HEK293 (cell line): ENCODE results near the gene BCL7A.

Experiments
- CTCF ChIA-PET: fragments of 350-600 bp; formaldehyde crosslinking; extraction: SDS; loops from one replicate; lab custom pipeline; 2021; ENCODE audit warnings: antibody characterized with exemption; lab: Yijun Ruan, JAX
- POLR2A ChIA-PET: fragments of 300-600 bp; formaldehyde crosslinking; extraction: SDS; loops from one replicate; lab custom pipeline; 2020; ENCODE audit warnings: antibody characterized with exemption, inconsistent platforms; lab: Yijun Ruan, JAX
- H3K27ac ChIP-seq: fragments of 200-500 bp; sonication (Bioruptor generic); 2 replicates; pipeline ENCODE4 v1.5.1; 2014; ENCODE audit warnings: low read depth, low read length, control low read depth, inconsistent platforms; ENCODE audit errors: extremely low read depth
- H3K36me3 ChIP-seq, 2 experiments: fragments of 200-500 bp in 1 of 2; sonication (Bioruptor generic) in 1 of 2; 1 replicate in 1 of 2; 2 replicates in 1 of 2; pipeline ENCODE4 v1.5.1; 2014 to 2017; ENCODE audit warnings: inconsistent platforms in 2 of 2, low read length in 2 of 2; ENCODE audit not compliant: control insufficient read depth in 2 of 2, insufficient read depth in 1 of 2
- H3K4me1 ChIP-seq: fragments of 200-500 bp; sonication (Bioruptor generic); 2 replicates; pipeline ENCODE4 v1.5.1; 2014; ENCODE audit warnings: mild to moderate bottlenecking, low read length, inconsistent platforms; ENCODE audit not compliant: control insufficient read depth, insufficient read depth
- H3K4me3 ChIP-seq: 2 replicates; pipeline ENCODE4 v1.5.1; 2011; ENCODE audit warnings: low read depth, mild to moderate bottlenecking, control low read depth, low read length, moderate library complexity
- H3K9me3 ChIP-seq: fragments of 200-500 bp; sonication (Bioruptor generic); 2 replicates; pipeline ENCODE4 v1.5.1; 2014; ENCODE audit warnings: low read depth, low read length, inconsistent platforms; ENCODE audit not compliant: control insufficient read depth, insufficient read depth
- HIC1 ChIP-seq: fragments of 450-650 bp; formaldehyde crosslinking; IDR thresholded peaks from 2 replicates; pipeline ENCODE4 v1.5.1; 2016; ENCODE audit warnings: missing biosample characterization, missing genetic modification characterization
- IKZF3 ChIP-seq: fragments of 450-650 bp; IDR thresholded peaks from 2 replicates; pipeline ENCODE4 v1.5.0; 2018; ENCODE audit warnings: missing biosample characterization, mild to moderate bottlenecking, missing genetic modification characterization, moderate library complexity
- SP3 ChIP-seq: fragments of 450-650 bp; formaldehyde crosslinking; IDR thresholded peaks from 2 replicates; pipeline ENCODE4 v1.5.1; 2016; ENCODE audit warnings: missing biosample characterization, missing genetic modification characterization
- ZBTB11 ChIP-seq: fragments of 450-650 bp; formaldehyde crosslinking; conservative IDR thresholded peaks from 2 replicates; pipeline ENCODE4 v1.5.1; 2016; ENCODE audit warnings: low read depth, missing biosample characterization, missing genetic modification characterization
- ZFHX2 ChIP-seq: fragments of 450-650 bp; formaldehyde crosslinking; conservative IDR thresholded peaks from 2 replicates; pipeline ENCODE4 v1.5.1; 2016; ENCODE audit warnings: missing biosample characterization, missing genetic modification characterization
- ZFP37 ChIP-seq: fragments of 450-650 bp; formaldehyde crosslinking; IDR thresholded peaks from 2 replicates; pipeline ENCODE4 v1.5.1; 2016; ENCODE audit warnings: missing biosample characterization, missing genetic modification characterization
- ZNF416 ChIP-seq: fragments of 450-650 bp; formaldehyde crosslinking; IDR thresholded peaks from 2 replicates; pipeline ENCODE4 v1.5.1; 2016; ENCODE audit warnings: missing biosample characterization, missing genetic modification characterization
- ZNF449 ChIP-seq: fragments of 450-650 bp; formaldehyde crosslinking; IDR thresholded peaks from 2 replicates; pipeline ENCODE4 v1.5.1; 2017; ENCODE audit warnings: missing biosample characterization, mild to moderate bottlenecking, missing genetic modification characterization, moderate library complexity
- ZNF660 ChIP-seq: fragments of 450-650 bp; IDR thresholded peaks from 2 replicates; pipeline ENCODE4 v1.5.1; 2018; ENCODE audit warnings: missing biosample characterization, mild to moderate bottlenecking, missing genetic modification characterization
- ZXDB ChIP-seq: fragments of 450-650 bp; formaldehyde crosslinking; IDR thresholded peaks from 2 replicates; pipeline ENCODE4 v1.5.1; 2016; ENCODE audit warnings: missing biosample characterization, missing genetic modification characterization
- TF ChIP-seq, protein P1 (sequence below): fragments of 450-650 bp; formaldehyde crosslinking; IDR thresholded peaks from 2 replicates; pipeline ENCODE4 v1.5.1; 2016; ENCODE audit warnings: missing biosample characterization, missing genetic modification characterization
- TF ChIP-seq, protein P2 (sequence below): fragments of 450-650 bp; formaldehyde crosslinking; IDR thresholded peaks from 2 replicates; pipeline ENCODE4 v1.5.1; 2016; ENCODE audit warnings: missing biosample characterization, missing genetic modification characterization
- TF ChIP-seq, protein P3 (sequence below): fragments of 450-650 bp; formaldehyde crosslinking; IDR thresholded peaks from 2 replicates; pipeline ENCODE4 v1.5.1; 2017; ENCODE audit warnings: missing biosample characterization, missing genetic modification characterization
- TF ChIP-seq, protein P4 (sequence below): fragments of 450-650 bp; formaldehyde crosslinking; IDR thresholded peaks from 2 replicates; pipeline ENCODE4 v1.5.1; 2016; ENCODE audit warnings: missing biosample characterization, missing genetic modification characterization

The BCL7A gene

GRCh38 chr12:122064025-122064777 lies 42.5 kb downstream of the BCL7A start (continued):
- TF ChIP-seq ZBTB11 (tag by site-specific recombination): no peak
- no peak for TF ChIP-seq ZNF416
- peak; percentile 96 for TF ChIP-seq IKZF3 (tag by site-specific recombination)
- peak; percentile 75 for TF ChIP-seq SP3 (tag by site-specific recombination)
- TF ChIP-seq, protein P1, sequence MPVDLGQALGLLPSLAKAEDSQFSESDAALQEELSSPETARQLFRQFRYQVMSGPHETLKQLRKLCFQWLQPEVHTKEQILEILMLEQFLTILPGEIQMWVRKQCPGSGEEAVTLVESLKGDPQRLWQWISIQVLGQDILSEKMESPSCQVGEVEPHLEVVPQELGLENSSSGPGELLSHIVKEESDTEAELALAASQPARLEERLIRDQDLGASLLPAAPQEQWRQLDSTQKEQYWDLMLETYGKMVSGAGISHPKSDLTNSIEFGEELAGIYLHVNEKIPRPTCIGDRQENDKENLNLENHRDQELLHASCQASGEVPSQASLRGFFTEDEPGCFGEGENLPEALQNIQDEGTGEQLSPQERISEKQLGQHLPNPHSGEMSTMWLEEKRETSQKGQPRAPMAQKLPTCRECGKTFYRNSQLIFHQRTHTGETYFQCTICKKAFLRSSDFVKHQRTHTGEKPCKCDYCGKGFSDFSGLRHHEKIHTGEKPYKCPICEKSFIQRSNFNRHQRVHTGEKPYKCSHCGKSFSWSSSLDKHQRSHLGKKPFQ (tag by site-specific recombination): peak; percentile 99
- peak; percentile 49 for TF ChIP-seq ZXDB (tag by site-specific recombination)
- TF ChIP-seq, protein P2, sequence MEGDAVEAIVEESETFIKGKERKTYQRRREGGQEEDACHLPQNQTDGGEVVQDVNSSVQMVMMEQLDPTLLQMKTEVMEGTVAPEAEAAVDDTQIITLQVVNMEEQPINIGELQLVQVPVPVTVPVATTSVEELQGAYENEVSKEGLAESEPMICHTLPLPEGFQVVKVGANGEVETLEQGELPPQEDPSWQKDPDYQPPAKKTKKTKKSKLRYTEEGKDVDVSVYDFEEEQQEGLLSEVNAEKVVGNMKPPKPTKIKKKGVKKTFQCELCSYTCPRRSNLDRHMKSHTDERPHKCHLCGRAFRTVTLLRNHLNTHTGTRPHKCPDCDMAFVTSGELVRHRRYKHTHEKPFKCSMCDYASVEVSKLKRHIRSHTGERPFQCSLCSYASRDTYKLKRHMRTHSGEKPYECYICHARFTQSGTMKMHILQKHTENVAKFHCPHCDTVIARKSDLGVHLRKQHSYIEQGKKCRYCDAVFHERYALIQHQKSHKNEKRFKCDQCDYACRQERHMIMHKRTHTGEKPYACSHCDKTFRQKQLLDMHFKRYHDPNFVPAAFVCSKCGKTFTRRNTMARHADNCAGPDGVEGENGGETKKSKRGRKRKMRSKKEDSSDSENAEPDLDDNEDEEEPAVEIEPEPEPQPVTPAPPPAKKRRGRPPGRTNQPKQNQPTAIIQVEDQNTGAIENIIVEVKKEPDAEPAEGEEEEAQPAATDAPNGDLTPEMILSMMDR (tag by site-specific recombination): peak; percentile 78
- TF ChIP-seq, protein P3, sequence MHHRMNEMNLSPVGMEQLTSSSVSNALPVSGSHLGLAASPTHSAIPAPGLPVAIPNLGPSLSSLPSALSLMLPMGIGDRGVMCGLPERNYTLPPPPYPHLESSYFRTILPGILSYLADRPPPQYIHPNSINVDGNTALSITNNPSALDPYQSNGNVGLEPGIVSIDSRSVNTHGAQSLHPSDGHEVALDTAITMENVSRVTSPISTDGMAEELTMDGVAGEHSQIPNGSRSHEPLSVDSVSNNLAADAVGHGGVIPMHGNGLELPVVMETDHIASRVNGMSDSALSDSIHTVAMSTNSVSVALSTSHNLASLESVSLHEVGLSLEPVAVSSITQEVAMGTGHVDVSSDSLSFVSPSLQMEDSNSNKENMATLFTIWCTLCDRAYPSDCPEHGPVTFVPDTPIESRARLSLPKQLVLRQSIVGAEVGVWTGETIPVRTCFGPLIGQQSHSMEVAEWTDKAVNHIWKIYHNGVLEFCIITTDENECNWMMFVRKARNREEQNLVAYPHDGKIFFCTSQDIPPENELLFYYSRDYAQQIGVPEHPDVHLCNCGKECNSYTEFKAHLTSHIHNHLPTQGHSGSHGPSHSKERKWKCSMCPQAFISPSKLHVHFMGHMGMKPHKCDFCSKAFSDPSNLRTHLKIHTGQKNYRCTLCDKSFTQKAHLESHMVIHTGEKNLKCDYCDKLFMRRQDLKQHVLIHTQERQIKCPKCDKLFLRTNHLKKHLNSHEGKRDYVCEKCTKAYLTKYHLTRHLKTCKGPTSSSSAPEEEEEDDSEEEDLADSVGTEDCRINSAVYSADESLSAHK: 0 out of 2 replicates have a peak, but pooled peaks have one; percentile 21
- TF ChIP-seq, all 188 proteins: peak for 25

GRCh38 chr12:122064780-122065588 lies 43.3 kb downstream of the BCL7A start:
- Histone ChIP-seq H3K9me3 (no peaks in the 10 kb centered on the region), H3K4me3 (peak overlapping the region; percentile 1; the same call in 1 of the 2 replicates), H3K4me1 (peaks cover 22% of the 10 kb centered on the region), H3K27ac (peak overlapping the region; percentile 39), H3K36me3 (peaks cover 5 to 28% of the 10 kb centered on the region in 2 experiments)
- POLR2A ChIA-PET: interaction anchor here (0.6 to 4.2 kb wide), 4 partner anchors 13 to 161 kb away, joined by 4 to 32 read pairs (median 5); partner anchors contain the start of genes DIABLO and MLXIP
- CTCF ChIA-PET: interaction anchor here (0.5 to 3.0 kb wide), 5 partner anchors 10 to 291 kb away, joined by 3 to 11 read pairs (median 4); no protein-coding TSS in a partner anchor
- no peak for TF ChIP-seq ZNF449 (tag by site-specific recombination)
- TF ChIP-seq HIC1 (tag by site-specific recombination): no peak; the same call in 1 of the 2 replicates
- peak; percentile 48 for TF ChIP-seq ZFHX2 (tag by site-specific recombination)
- TF ChIP-seq ZNF660 (tag by site-specific recombination): no peak
- TF ChIP-seq ZFP37: no peak
- TF ChIP-seq, protein P4, sequence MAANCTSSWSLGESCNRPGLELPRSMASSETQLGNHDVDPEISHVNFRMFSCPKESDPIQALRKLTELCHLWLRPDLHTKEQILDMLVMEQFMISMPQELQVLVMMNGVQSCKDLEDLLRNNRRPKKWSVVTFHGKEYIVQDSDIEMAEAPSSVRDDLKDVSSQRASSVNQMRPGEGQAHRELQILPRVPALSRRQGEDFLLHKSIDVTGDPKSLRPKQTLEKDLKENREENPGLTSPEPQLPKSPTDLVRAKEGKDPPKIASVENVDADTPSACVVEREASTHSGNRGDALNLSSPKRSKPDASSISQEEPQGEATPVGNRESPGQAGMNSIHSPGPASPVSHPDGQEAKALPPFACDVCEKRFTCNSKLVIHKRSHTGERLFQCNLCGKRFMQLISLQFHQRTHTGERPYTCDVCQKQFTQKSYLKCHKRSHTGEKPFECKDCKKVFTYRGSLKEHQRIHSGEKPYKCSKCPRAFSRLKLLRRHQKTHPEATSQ (tag by site-specific recombination): no peak
